Stimulated activated naive CD8-positive, alpha-beta T cell treated with anti-CD3 and anti-CD28 coated beads, Interleukin-15, amount 100 ng/mL, for 72 hours (primary cell): ENCODE data around the gene PER2.

ENCODE experiments used
- ATAC-seq: fragments of 150-1000 bp; cut with Tn5 transposase; 2 replicates; pipeline ENCODE4 v1.10.0; 2021; ENCODE audit warnings: mild to moderate bottlenecking, moderate library complexity
- DNase-seq, 2 donors: peaks; one replicate each; pipeline ENCODE4 v3.0.0; 2021 to 2022
- H3K27ac Mint-ChIP-seq, 2 donors: one replicate each; pipeline ENCODE4 v1.8.0; 2022; ENCODE audit warnings: mild to moderate bottlenecking in 2 of 2, mixed read lengths in 2 of 2, moderate library complexity in 2 of 2
- H3K27me3 Mint-ChIP-seq: one replicate; pipeline ENCODE4 v1.8.0; 2022; ENCODE audit warnings: mixed read lengths
- H3K4me1 Mint-ChIP-seq: one replicate; pipeline ENCODE4 v1.8.0; 2022; ENCODE audit warnings: mild to moderate bottlenecking, mixed read lengths
- H3K4me3 Mint-ChIP-seq, 2 donors: one replicate each; pipeline ENCODE4 v1.8.0; 2022; ENCODE audit warnings: mild to moderate bottlenecking in 2 of 2, mixed read lengths in 2 of 2, moderate library complexity in 1 of 2
- H3K9me3 Mint-ChIP-seq, 2 donors: one replicate each; pipeline ENCODE4 v1.8.0; 2022; ENCODE audit warnings: mixed read lengths in 2 of 2

The PER2 gene

GRCh38 chr2:238225121-238225520, 63.3 kb downstream of the PER2 start:
- Mint-ChIP-seq H3K27ac (no peak overlapping the region), H3K9me3 (no peaks in the 10 kb centered on the region), H3K27me3 (no peaks in the 10 kb centered on the region), H3K4me3 (no peak overlapping the region), H3K4me1 (peaks cover 20% of the 10 kb centered on the region)
- ATAC-seq: no peak
- no peak for DNase-seq

GRCh38 chr2:238224356-238225035, 63.9 kb downstream of the PER2 start:
- DNase-seq: no peak
- ATAC-seq: no peak
- H3K9me3 Mint-ChIP-seq: no peaks in the 10 kb centered on the region
- H3K27ac Mint-ChIP-seq: no peak overlapping the region
- H3K4me3 Mint-ChIP-seq: no peak overlapping the region
- no peaks in the 10 kb centered on the region for H3K27me3 Mint-ChIP-seq
- H3K4me1 Mint-ChIP-seq: peaks cover 14% of the 10 kb centered on the region

DNA sequence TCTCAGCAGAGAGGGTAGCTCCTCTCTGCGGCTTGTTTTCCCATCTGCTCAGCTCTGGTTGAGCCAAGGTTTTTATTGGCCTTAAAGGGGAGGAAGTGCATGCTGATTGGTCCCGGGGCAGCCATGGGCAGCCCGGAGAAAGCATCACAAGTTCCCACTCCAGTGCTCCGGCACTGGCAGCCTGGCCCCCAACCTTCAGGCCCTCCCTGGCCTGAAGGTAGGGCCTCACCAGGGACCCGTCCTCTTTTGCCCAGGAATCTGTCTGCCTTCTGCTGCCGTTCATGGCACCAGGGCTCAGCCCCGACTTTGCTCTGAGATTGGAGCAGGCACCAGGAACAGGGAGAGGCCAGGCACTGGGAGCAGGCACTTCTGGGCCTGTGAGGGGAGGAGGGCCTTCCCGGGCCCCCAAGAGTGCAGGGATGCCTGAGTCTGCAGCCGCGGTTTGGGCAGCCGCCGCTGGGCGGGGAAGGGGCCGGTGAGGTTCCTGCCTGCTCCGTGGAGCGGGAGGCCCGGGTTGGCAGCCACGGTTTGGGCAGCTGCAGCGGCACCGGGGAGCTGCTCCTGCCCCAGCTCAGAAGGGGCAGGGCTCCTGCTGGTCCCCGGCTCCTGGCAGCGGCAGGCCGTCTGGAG, 67.4 kb downstream of the PER2 start:
- DNase-seq: no peak
- peak overlapping the region; percentile 48 to 61 for H3K4me3 Mint-ChIP-seq
- ATAC-seq: peak; percentile 87

DNA sequence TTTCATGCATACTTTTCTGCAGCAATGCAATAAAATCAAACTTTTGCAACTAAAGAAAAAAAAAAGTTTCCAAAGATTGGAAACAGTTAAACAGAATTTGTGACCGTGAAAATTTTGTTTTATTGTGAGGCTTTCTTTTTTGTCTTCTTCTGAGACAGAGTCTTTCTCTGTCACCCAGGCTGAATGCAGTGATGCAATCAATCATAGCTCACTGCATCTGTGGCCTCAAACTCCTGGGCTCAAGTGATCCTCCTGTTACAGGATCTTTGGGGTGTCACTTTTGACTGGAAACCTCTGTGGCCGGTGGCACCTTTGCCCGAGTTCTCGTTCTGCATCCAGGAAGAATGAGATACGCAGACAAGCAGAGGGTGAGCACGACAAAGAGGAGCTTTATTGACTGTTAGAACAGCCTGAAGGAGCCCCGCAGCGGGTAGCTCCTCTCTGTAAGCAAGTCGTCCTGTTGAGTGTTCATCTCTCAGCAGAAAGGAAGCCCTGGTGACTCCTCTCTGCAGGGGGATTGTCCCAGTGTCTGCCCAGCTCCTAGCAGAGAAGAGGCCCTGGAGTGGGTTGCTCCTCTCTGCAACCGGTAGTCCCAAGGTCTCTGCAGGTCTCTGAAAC, 68.0 kb downstream of the PER2 start:
- Mint-ChIP-seq H3K27ac (peak overlapping the region in 1 of 2 donors; percentile 61), H3K27me3 (peaks cover 1% of the 10 kb centered on the region), H3K4me1 (no peaks in the 10 kb centered on the region), H3K9me3 (no peaks in the 10 kb centered on the region), H3K4me3 (no peak overlapping the region)
- DNase-seq: no peak
- ATAC-seq: peak; percentile 67

More for the DNA sequence above, 67.4 kb downstream of the PER2 start:
- Mint-ChIP-seq H3K9me3 (no peaks in the 10 kb centered on the region), H3K27ac (peak overlapping the region in 1 of 2 donors; percentile 72), H3K4me1 (no peaks in the 10 kb centered on the region), H3K27me3 (no peaks in the 10 kb centered on the region)

- Mint-ChIP-seq H3K4me1 (no peaks in the 10 kb centered on the region), H3K9me3 (no peaks in the 10 kb centered on the region), H3K27ac (no peak overlapping the region), H3K4me3 (no peak overlapping the region), H3K27me3 (peaks cover 22% of the 10 kb centered on the region)
- DNase-seq: no peak
- ATAC-seq: no peak
Observed at GRCh38 chr2:238216651-238217184, 71.7 kb downstream of the PER2 start.

- no peaks in the 10 kb centered on the region for H3K9me3 Mint-ChIP-seq
- H3K4me1 Mint-ChIP-seq: peaks cover 19% of the 10 kb centered on the region
- no peak overlapping the region for H3K27ac Mint-ChIP-seq
- no peaks in the 10 kb centered on the region for H3K27me3 Mint-ChIP-seq
- H3K4me3 Mint-ChIP-seq: no peak overlapping the region
- ATAC-seq (no peak), DNase-seq (no peak)
Observed at GRCh38 chr2:238207006-238207405, 81.4 kb downstream of the PER2 start.

DNA sequence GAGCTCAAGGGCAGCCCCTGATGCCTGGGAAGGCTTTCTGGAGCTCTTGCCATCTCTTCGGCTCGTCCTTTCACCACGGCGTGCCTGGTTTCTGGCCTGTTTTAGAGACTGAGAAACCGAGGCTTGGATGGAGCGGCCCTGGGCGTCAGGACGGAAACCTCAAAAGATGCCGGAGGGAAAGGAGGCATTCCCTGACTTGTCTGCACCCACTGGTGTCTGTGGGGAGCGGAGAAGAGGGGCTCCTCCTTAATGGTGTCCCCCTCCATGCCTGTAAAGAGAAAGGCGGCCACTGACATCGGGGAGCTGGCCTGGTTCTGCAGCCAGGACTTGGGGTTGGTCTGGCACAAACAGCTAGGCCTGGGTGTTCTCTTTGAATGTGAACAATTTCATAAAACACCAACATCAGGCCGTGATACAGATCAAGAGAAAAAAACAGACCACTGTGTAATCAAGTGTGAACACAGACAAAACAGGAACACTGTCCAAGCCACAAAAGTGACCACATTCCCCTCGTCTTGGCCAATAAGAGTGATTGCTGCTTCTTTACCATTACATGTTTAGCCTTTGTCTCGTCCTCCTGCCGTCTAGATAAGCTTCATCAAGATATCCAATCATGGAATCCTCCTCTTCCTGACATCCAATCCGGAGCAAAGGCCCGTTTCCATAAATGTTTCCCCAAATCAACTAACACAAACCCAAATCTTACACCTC, 84.3 kb downstream of the PER2 start:
- Mint-ChIP-seq H3K4me3 (peak overlapping the region; percentile 78 to 79), H3K27me3 (no peaks in the 10 kb centered on the region), H3K4me1 (peaks cover 48% of the 10 kb centered on the region), H3K9me3 (no peaks in the 10 kb centered on the region), H3K27ac (peak overlapping the region; percentile 81 to 93)
- DNase-seq (no peak), ATAC-seq (peak; percentile 42)

- Mint-ChIP-seq H3K27ac (peak within 1 kb of the TSS; percentile 93 to 95), H3K27me3 (no peaks in the 10 kb centered on the region), H3K9me3 (no peaks in the 10 kb centered on the region), H3K4me3 (peak within 1 kb of the TSS; percentile 81 to 88), H3K4me1 (peaks cover 53% of the 10 kb centered on the region)
- ATAC-seq (peak; percentile 98), DNase-seq (peak; percentile 89 to 91)
Observed at GRCh38 chr2:238203094-238203972, 85.1 kb downstream of the PER2 start, which contains the start of gene ILKAP. Gene ILKAP (minus strand): TSS chr2:238203695. CDS start chr2:238203553, 142 bp downstream.

DNA sequence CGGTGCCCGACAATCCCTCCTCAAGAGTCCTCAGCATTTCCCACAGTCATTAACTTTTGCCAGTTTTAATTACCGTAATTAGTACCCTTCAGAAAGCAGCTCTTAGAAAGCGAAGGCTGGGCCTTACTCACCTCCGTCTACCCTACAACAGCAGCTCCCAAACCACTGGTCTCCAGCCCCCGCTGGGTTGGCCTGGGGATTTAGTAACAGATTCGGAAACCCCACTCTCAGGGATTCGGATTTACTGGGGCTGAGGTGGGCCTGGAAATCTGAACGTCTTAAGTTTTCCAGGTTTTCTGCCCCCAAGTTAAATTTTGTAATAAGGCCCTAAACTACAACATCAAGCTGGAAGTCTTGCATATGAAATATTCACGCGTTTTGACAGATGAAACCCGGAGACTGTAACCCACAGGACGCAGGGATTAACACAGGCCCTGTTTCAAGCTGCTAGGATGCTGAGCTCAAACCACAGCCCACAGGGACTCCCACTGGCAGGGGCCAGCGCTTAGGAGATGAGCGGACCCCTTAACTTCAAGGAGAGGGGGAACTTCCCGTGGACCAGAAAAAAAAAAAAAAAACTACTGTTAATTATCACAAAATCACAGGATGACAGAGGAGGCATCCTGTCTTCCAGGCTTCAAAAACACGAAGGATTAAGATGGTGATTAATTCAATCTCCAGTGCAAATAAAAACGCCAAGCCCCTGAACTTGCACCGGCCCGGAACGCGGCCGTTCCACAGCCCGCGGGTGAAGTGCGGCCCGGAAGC, 85.9 kb downstream of the PER2 start:
- no peak for ATAC-seq
- peak overlapping the region; percentile 81 to 88 for H3K4me3 Mint-ChIP-seq
- peaks cover 57% of the 10 kb centered on the region for H3K4me1 Mint-ChIP-seq

More for the DNA sequence above, 85.9 kb downstream of the PER2 start:
- peak overlapping the region; percentile 93 to 95 for H3K27ac Mint-ChIP-seq
- no peak for DNase-seq
- H3K9me3 Mint-ChIP-seq: no peaks in the 10 kb centered on the region
- H3K27me3 Mint-ChIP-seq: no peaks in the 10 kb centered on the region
